ENCODE data around the gene RUBCNL. TPM values are rescaled to one million over a fixed set of nuclear protein-coding genes. Genes with fewer than 3 reads are reported as not detected.

Gene RUBCNL
- total RNA-seq, 1 donor from 2014 or later, result 3.2 TPM

GRCh38 chr13:46343279-46343994, 43.6 kb downstream of the RUBCNL start:
- H3K4me3 Mint-ChIP-seq, result no peak overlapping the region
- peaks cover 16% of the 10 kb centered on the region for H3K4me1 Mint-ChIP-seq
- no peaks in the 10 kb centered on the region for H3K9me3 Mint-ChIP-seq
- no peaks in the 10 kb centered on the region for H3K27me3 Mint-ChIP-seq (ENCODE audit: low read depth)
- no peaks in the 10 kb centered on the region for H3K36me3 Mint-ChIP-seq
- no peak for DNase-seq (ENCODE audit: low spot score in 2 of 2, unreplicated experiment in 2 of 2)
- TF ChIP-seq CTCF (IDR thresholded peaks at IDR 0.05; ENCODE audit: unreplicated experiment), result no peak
- H3K27ac Mint-ChIP-seq, result no peak overlapping the region

- no peak for TF ChIP-seq CTCF (IDR thresholded peaks at IDR 0.05; ENCODE audit: unreplicated experiment)
- H3K27me3 Mint-ChIP-seq (ENCODE audit: low read depth), result no peaks in the 10 kb centered on the region
- no peaks in the 10 kb centered on the region for H3K9me3 Mint-ChIP-seq
- peaks cover 25% of the 10 kb centered on the region for H3K4me1 Mint-ChIP-seq
- H3K36me3 Mint-ChIP-seq, result no peaks in the 10 kb centered on the region
- DNase-seq (ENCODE audit: low spot score in 2 of 2, unreplicated experiment in 2 of 2), result no peak
- H3K27ac Mint-ChIP-seq, result no peak overlapping the region
- no peak overlapping the region for H3K4me3 Mint-ChIP-seq
Observed at GRCh38 chr13:46342538-46342937, 44.5 kb downstream of the RUBCNL start.

GRCh38 chr13:46341112-46341711, 45.8 kb downstream of the RUBCNL start:
- H3K9me3 Mint-ChIP-seq, result peaks cover 6% of the 10 kb centered on the region
- H3K36me3 Mint-ChIP-seq, result peaks cover 4% of the 10 kb centered on the region
- no peaks in the 10 kb centered on the region for H3K27me3 Mint-ChIP-seq (ENCODE audit: low read depth)
- peaks cover 28% of the 10 kb centered on the region for H3K4me1 Mint-ChIP-seq
- TF ChIP-seq CTCF (IDR thresholded peaks at IDR 0.05; ENCODE audit: unreplicated experiment), result no peak
- H3K27ac Mint-ChIP-seq, result no peak overlapping the region
- no peak for DNase-seq (ENCODE audit: low spot score in 2 of 2, unreplicated experiment in 2 of 2)
- no peak overlapping the region for H3K4me3 Mint-ChIP-seq

GRCh38 chr13:46340631-46341111, 46.4 kb downstream of the RUBCNL start:
- no peak for TF ChIP-seq CTCF (IDR thresholded peaks at IDR 0.05; ENCODE audit: unreplicated experiment)
- peaks cover 4% of the 10 kb centered on the region for H3K36me3 Mint-ChIP-seq
- DNase-seq (ENCODE audit: low spot score in 2 of 2, unreplicated experiment in 2 of 2), result no peak
- no peak overlapping the region for H3K4me3 Mint-ChIP-seq
- peaks cover 6% of the 10 kb centered on the region for H3K9me3 Mint-ChIP-seq
- H3K27me3 Mint-ChIP-seq (ENCODE audit: low read depth), result no peaks in the 10 kb centered on the region
- H3K27ac Mint-ChIP-seq, result no peak overlapping the region
- H3K4me1 Mint-ChIP-seq, result peaks cover 23% of the 10 kb centered on the region

- DNase-seq (ENCODE audit: low spot score in 2 of 2, unreplicated experiment in 2 of 2), result no peak
- Mint-ChIP-seq H3K9me3 (peaks cover 6% of the 10 kb centered on the region), H3K36me3 (peaks cover 4% of the 10 kb centered on the region), H3K27me3 (ENCODE audit: low read depth) (no peaks in the 10 kb centered on the region), H3K27ac (no peak overlapping the region), H3K4me3 (no peak overlapping the region), H3K4me1 (peaks cover 20% of the 10 kb centered on the region)
- TF ChIP-seq CTCF (IDR thresholded peaks at IDR 0.05; ENCODE audit: unreplicated experiment), result no peak
Observed at GRCh38 chr13:46340011-46340410, 47.0 kb downstream of the RUBCNL start.
